Measurements from ENCODE around the gene RIMS1.

RIMS1 gene

DNA sequence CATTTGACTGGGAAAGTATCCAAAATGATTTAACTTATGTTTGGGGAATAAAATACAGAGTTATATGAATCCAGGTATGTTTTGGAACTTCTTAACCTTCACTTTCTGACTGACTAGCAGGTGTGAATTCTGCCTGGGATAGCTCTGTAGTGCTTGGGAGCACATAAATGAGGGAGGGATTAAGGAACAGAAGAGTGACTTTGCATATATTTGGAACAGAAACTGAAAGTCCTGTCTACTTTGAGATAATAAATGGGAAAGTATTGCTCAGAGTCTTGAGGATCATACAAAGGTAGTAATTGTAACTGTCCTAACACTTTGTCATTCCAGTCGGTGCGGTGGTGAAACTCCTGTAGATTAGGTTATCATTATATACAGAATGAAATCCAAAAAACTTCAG lies 317.6 kb downstream of the RIMS1 start:
- no peak overlapping the region for H3K4me3 ChIP-seq (ENCODE audit: low read length)
- TF ChIP-seq, protein P1, sequence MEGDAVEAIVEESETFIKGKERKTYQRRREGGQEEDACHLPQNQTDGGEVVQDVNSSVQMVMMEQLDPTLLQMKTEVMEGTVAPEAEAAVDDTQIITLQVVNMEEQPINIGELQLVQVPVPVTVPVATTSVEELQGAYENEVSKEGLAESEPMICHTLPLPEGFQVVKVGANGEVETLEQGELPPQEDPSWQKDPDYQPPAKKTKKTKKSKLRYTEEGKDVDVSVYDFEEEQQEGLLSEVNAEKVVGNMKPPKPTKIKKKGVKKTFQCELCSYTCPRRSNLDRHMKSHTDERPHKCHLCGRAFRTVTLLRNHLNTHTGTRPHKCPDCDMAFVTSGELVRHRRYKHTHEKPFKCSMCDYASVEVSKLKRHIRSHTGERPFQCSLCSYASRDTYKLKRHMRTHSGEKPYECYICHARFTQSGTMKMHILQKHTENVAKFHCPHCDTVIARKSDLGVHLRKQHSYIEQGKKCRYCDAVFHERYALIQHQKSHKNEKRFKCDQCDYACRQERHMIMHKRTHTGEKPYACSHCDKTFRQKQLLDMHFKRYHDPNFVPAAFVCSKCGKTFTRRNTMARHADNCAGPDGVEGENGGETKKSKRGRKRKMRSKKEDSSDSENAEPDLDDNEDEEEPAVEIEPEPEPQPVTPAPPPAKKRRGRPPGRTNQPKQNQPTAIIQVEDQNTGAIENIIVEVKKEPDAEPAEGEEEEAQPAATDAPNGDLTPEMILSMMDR (conservative IDR thresholded peaks at IDR 0.05; ENCODE audit: low read length), result no peak
- DNase-seq (ENCODE audit: low read depth), result no peak

DNA sequence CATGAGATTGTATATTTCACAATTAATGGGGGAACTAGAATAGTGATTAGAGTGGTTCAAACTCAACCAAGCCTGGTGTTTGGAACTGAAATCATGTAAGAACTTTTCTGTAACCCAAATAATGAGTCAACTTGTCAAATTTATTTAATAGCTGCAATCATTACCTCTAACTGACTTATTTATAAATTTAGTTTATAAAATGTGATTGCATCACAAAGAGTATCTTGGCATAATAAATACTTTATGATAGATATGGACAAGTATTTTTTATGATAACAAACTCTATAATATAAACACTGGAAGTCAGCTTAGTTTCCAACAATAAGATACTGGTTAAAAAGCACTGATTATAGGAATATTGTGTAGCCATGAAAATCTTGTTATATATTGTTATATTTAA lies 319.1 kb downstream of the RIMS1 start:
- TF ChIP-seq, protein P1 (conservative IDR thresholded peaks at IDR 0.05; ENCODE audit: low read length), result no peak
- no peak overlapping the region for H3K4me3 ChIP-seq (ENCODE audit: low read length)
- DNase-seq (ENCODE audit: low read depth), result no peak

DNA sequence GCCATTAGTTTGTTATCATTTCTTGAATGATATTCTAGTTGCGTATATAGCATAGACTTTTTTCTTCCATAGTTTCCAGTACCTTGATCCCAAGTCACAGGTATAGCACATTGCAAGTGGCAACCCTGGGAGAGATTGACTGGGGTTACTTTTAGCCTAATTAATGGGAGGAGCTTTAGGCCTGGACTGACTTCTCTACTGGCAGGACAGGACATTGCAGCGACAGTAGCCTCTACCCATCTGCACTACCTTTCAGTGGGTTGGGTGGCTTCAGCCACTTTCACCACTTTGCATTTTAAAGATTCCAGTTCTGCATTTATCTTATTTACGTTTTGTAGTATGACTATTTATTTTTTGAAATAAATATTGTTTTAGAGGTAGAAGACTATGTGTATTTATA lies 320.3 kb downstream of the RIMS1 start:
- DNase-seq (ENCODE audit: low read depth), result no peak
- TF ChIP-seq, protein P1 (conservative IDR thresholded peaks at IDR 0.05; ENCODE audit: low read length), result no peak

DNA sequence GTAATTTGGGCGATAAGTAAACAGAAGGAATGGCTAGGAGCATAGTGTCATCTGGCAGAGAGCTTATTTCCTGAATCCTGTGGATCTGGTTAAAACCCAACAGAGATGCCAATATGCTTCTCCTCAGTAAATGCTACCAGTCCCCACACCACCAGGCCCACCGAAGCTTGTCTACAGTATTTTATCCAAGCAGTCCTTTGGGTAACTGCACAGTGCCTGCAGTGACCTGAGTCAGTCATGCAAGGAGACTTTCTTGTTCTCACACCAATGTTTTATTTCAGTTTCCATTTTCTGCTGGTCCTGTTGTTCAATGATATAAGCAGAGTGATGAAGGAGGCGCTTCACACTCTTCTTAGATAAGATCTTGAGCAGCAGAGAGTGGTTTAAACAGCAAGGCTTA lies 326.3 kb downstream of the RIMS1 start:
- DNase-seq (ENCODE audit: low read depth), result no peak
- TF ChIP-seq, protein P1 (conservative IDR thresholded peaks at IDR 0.05; ENCODE audit: low read length), result no peak

More for the DNA sequence above, 320.3 kb downstream of the RIMS1 start:
- H3K4me3 ChIP-seq (ENCODE audit: low read length), result no peak overlapping the region

DNA sequence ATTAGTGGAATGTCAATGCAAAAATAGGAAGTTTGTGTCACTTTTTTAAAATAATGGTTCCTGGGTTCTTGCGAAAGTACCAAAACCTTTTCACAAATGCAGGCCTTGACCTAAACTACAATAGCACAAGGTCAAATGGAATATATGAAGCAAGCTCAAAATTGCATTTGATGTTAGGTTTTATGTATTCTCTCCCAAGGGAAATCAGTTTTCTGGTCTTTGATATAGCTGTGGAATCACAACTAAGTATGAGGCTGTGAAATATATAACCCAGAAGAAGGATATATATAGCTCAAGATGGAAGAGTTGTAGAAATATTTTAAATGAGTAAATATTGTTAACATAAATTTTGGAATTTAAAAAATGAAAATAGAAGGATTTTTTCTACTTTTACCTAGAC lies 327.3 kb downstream of the RIMS1 start:
- TF ChIP-seq, protein P1 (conservative IDR thresholded peaks at IDR 0.05; ENCODE audit: low read length), result no peak
- H3K4me3 ChIP-seq (ENCODE audit: low read length), result no peak overlapping the region
- no peak for DNase-seq (ENCODE audit: low read depth)

More for the DNA sequence above, 326.3 kb downstream of the RIMS1 start:
- no peak overlapping the region for H3K4me3 ChIP-seq (ENCODE audit: low read length)

DNA sequence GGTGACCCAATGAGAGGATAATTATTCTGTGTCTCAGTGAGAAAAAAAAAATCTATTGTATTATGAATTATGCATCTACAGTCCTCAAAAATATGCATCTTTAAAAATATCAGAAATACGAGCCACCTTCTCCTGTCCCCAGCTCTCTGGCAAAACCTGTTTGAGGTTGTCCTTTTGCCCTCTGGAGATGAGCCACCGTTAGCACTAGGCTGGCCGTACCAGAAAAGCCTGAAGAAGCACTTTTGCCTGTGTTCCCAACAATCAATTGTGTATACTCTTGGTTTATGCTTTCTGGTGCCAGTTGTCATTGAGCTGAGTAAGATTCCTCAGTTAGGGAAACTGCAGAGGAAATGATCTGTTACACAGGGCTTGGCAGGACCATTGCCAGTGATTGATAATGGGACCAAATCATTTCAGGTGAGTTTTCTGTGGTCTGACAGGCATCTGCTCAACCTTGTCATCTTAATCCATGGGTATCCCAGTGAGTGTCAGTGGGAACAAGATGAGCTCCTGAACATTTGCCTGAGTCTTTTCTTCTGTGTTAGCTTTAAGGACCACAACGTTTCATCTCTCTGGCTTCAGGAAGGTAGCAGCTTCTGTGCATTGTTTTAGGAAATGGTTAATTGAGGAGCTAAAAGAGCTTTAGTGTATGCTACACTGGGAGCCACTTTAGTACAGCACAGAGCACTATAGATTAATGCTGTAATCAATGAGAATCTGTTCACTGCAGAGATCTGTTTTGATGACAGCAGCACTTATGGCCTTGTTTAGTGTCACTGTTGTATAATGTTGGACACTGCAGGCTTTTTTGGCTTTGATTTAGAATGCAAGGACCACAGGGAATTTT lies 330.1 kb downstream of the RIMS1 start:
- H3K4me3 ChIP-seq (ENCODE audit: low read length), result no peak overlapping the region
- TF ChIP-seq, protein P1 (conservative IDR thresholded peaks at IDR 0.05; ENCODE audit: low read length), result no peak
- DNase-seq (ENCODE audit: low read depth), result no peak

DNA sequence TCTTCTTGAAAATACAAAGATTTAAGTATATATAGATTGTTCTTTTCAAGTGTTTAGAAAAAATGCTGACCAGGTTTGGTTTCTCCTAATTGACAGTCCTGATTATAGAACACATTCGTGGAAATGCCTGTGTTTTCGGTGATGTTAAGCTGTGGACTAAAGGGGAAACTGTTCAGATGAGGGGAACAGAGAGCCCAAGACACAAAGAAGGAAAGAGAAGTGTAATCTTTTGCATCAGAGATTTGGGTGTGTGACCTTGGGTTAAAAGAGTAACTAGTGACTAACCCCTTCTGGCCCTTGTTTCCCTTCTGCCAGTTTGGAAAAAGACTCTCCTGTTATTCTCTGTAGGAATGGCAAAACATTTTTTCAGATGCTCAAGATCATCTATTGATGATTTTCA lies 331.3 kb downstream of the RIMS1 start:
- DNase-seq (ENCODE audit: low read depth), result no peak
- TF ChIP-seq, protein P1 (conservative IDR thresholded peaks at IDR 0.05; ENCODE audit: low read length), result no peak
- H3K4me3 ChIP-seq (ENCODE audit: low read length), result no peak overlapping the region

Measured in AG10803 (cell line).